Spinal cord (tissue), 10 donors: ENCODE results near the gene MMP17. TPM values are rescaled to one million over a fixed set of nuclear protein-coding genes. Genes with fewer than 3 reads are reported as not detected.

Experiments used
- DNase-seq, 6 donors: peaks; one replicate each; pipeline versions ENCODE4 v3.0.0 to v3.0.0-alpha.2; 2013 to 2015; ENCODE audit warnings: low spot score in 6 of 6, low read depth in 4 of 6
- H3K27ac ChIP-seq: one replicate; pipeline ENCODE4 v1.5.1; 2013; ENCODE audit warnings: low read depth, low read length, control low read depth
- H3K27me3 ChIP-seq: one replicate; pipeline ENCODE4 v1.6.1; 2013; ENCODE audit warnings: low read length; ENCODE audit not compliant: control insufficient read depth, insufficient read depth
- H3K36me3 ChIP-seq: one replicate; pipeline ENCODE4 v1.6.1; 2013; ENCODE audit warnings: low read length; ENCODE audit not compliant: control insufficient read depth, insufficient read depth
- H3K4me1 ChIP-seq: one replicate; pipeline ENCODE4 v1.6.1; 2013; ENCODE audit warnings: low read length; ENCODE audit not compliant: control insufficient read depth, insufficient read depth
- H3K4me3 ChIP-seq: one replicate; pipeline ENCODE4 v1.5.1; 2013; ENCODE audit warnings: low read depth, low read length, control low read depth
- H3K9me3 ChIP-seq: one replicate; pipeline ENCODE4 v1.6.1; 2013; ENCODE audit warnings: low read length; ENCODE audit not compliant: control insufficient read depth, insufficient read depth
- WGBS: methylation state at CpG from one replicate; pipeline ENCODE4 v1.1.5; 2013; ENCODE audit warnings: missing lambda C conversion rate; ENCODE audit not compliant: insufficient coverage; 5-methylcytosine and 5-hydroxymethylcytosine counted together
- polyA plus RNA-seq, 2 donors: library from polyadenylated mRNA; unstranded; fragments of 120-200 nt; gene quantifications; one replicate each; pipeline ENCODE4 v1.2.1, GENCODE V29; 2013; ENCODE audit not compliant: insufficient read length in 2 of 2
- total RNA-seq, 2 donors: library from RNA; depleted of rRNA in 1 of 2; stranded (reverse); fragments of 120-200 nt in 1 of 2; fragments of >200 nt in 1 of 2; gene quantifications; one replicate each; pipeline versions ENCODE4 v1.2.3 to v1.2.4, GENCODE V29; 2013 to 2014
- donor health status: healthy.

The MMP17 gene
- total and polyA plus RNA-seq, 4 donors = 16.5 to 98.3 (median 42.1) TPM

DNA sequence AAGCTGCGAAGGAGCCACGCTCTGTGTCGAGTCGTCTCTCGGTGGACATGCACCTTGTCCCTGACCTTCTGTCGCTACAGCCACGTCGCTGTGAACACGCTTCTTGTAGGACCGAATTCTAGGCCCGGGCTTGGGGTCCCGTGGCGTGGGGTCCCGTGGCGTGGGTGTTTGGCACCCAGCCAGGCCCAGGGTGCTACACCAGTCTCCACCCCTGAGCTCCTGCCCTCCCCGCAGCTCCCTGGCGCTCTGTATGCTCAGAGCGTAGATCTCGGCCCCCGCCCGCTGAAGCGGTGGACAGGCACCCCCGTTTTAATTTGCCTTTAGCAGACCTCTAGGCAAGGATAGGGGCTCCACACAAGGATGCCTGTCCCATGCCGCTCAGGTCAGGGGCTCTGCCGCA lies 16.5 kb downstream of the MMP17 start:
- DNase-seq = no peak
- peaks cover 90% of the 10 kb centered on the region for H3K36me3 ChIP-seq
- no peaks in the 10 kb centered on the region for H3K9me3 ChIP-seq
- no peaks in the 10 kb centered on the region for H3K4me1 ChIP-seq
- 92% methylated on average over 24 of the region's 25 CpGs for whole genome bisulfite sequencing
- H3K27me3 ChIP-seq = no peaks in the 10 kb centered on the region
- no peak overlapping the region for H3K27ac ChIP-seq
- no peak overlapping the region for H3K4me3 ChIP-seq

DNA sequence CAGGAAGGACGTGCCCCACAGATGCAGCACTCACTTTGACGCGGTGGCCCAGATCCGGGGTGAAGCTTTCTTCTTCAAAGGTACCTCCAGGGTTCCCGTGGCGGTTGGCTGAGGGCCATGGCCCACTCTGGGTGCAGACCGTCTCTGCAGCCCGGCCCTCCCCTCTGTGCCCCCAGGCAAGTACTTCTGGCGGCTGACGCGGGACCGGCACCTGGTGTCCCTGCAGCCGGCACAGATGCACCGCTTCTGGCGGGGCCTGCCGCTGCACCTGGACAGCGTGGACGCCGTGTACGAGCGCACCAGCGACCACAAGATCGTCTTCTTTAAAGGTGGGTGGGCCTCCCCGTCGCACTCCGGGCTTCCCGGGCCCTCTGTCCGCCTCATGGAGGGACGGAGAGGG lies 16.9 kb downstream of the MMP17 start:
- no peak overlapping the region for H3K4me3 ChIP-seq
- no peak overlapping the region for H3K27ac ChIP-seq
- H3K4me1 ChIP-seq = no peaks in the 10 kb centered on the region
- no peak for DNase-seq
- WGBS = 89% methylated on average over 29 of the region's 29 CpGs
- H3K9me3 ChIP-seq = no peaks in the 10 kb centered on the region
- H3K36me3 ChIP-seq = peaks cover 91% of the 10 kb centered on the region
- H3K27me3 ChIP-seq = no peaks in the 10 kb centered on the region

DNA sequence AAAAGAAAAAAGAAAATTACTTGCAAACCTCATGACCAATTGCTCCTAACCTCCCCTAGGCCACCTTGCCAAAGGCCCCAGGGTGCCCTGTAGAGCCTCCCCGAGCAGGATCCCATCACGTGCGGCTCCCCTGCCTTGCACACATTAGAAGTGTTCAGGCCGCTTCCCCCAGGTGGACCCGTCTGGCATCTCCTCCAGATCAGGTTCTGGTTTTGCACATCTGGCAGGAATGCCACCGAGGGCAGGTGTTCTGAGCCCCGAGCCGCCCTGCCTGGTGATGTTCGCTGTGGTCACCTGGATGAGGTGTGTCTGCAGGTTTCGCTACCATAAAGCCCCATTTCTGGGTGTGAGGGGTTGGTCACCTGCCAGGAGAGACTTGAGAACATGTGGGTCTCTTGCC lies 19.3 kb downstream of the MMP17 start:
- no peaks in the 10 kb centered on the region for H3K9me3 ChIP-seq
- H3K36me3 ChIP-seq = peaks cover 91% of the 10 kb centered on the region
- no peaks in the 10 kb centered on the region for H3K4me1 ChIP-seq
- no peak for DNase-seq
- no peak overlapping the region for H3K27ac ChIP-seq
- H3K4me3 ChIP-seq = no peak overlapping the region
- H3K27me3 ChIP-seq = no peaks in the 10 kb centered on the region
- 96% methylated on average over 10 of the region's 10 CpGs for WGBS

DNA sequence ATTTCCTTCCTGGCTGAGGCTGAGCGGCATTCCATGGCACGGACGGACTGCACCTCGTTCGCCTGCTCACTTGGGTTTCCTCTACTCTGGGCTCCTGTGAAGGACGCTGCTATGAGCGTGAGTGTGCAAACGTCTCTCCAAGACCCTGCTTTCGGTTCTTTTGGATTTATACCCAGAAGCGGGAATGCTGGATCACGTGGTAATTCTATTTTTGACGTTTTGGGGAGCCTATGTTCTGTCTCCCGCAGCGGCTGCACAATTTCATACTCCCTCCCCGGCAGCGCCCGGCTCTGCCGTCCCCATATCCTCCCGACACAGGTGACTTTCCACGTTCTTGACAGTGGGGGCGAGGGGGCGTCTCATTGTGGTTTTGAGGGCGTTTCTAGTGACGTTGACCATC lies 20.6 kb downstream of the MMP17 start:
- WGBS = 90% methylated on average over 19 of the region's 24 CpGs
- peaks cover 87% of the 10 kb centered on the region for H3K36me3 ChIP-seq
- H3K27ac ChIP-seq = no peak overlapping the region

DNA sequence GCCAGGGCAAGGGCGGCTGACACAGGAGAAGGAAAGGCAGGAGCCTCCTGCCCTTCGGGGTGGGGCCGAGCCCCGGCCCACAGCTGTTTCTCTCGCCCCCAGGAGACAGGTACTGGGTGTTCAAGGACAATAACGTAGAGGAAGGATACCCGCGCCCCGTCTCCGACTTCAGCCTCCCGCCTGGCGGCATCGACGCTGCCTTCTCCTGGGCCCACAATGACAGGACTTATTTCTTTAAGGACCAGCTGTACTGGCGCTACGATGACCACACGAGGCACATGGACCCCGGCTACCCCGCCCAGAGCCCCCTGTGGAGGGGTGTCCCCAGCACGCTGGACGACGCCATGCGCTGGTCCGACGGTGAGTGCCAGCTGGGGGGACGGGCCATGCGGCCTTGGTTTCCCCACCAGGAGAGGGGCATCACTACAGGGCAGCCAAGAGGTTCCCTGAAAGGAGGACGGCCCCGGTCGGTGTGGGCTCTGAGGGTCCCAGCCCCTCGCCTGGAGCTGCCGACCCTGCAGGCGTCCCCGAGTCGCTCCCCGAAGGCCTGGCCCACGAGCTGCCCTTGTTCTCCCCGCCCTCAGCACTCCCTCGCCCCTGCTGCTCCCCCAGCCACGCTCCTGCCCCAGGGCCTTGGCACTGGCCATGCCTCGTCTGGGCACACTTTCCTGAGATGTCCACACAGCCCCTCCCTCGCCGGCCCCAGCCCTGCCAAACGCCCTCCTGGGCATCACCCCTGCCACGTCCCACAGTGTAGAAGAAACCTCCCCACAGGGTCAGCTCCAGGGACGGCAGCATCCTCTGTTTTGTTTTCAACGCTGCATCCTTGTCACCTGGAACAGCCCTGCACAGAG lies 21.7 kb downstream of the MMP17 start:
- no peak overlapping the region for H3K27ac ChIP-seq
- H3K36me3 ChIP-seq = peaks cover 79% of the 10 kb centered on the region
- H3K27me3 ChIP-seq = no peaks in the 10 kb centered on the region
- H3K4me3 ChIP-seq = no peak overlapping the region
- H3K9me3 ChIP-seq = no peaks in the 10 kb centered on the region
- H3K4me1 ChIP-seq = no peaks in the 10 kb centered on the region
- WGBS = 90% methylated on average over 47 of the region's 47 CpGs
- no peak for DNase-seq

More for the DNA sequence above, 20.6 kb downstream of the MMP17 start:
- H3K27me3 ChIP-seq = no peaks in the 10 kb centered on the region
- DNase-seq = no peak
- H3K4me1 ChIP-seq = no peaks in the 10 kb centered on the region
- H3K9me3 ChIP-seq = no peaks in the 10 kb centered on the region
- H3K4me3 ChIP-seq = no peak overlapping the region

DNA sequence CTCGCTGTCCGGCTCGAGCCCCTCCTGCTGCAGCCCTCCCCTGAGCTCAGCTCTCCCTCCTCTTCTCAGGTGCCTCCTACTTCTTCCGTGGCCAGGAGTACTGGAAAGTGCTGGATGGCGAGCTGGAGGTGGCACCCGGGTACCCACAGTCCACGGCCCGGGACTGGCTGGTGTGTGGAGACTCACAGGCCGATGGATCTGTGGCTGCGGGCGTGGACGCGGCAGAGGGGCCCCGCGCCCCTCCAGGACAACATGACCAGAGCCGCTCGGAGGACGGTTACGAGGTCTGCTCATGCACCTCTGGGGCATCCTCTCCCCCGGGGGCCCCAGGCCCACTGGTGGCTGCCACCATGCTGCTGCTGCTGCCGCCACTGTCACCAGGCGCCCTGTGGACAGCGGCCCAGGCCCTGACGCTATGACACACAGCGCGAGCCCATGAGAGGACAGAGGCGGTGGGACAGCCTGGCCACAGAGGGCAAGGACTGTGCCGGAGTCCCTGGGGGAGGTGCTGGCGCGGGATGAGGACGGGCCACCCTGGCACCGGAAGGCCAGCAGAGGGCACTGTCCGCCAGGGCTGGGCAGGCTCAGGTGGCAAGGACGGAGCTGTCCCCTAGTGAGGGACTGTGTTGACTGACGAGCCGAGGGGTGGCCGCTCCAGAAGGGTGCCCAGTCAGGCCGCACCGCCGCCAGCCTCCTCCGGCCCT lies 22.8 kb downstream of the MMP17 start:
- WGBS = 83% methylated on average over 40 of the region's 41 CpGs
- no peak for DNase-seq
- Histone ChIP-seq H3K4me1 (peaks cover 9% of the 10 kb centered on the region), H3K27me3 (peaks cover 2% of the 10 kb centered on the region), H3K36me3 (peaks cover 68% of the 10 kb centered on the region), H3K9me3 (no peaks in the 10 kb centered on the region), H3K4me3 (no peak overlapping the region), H3K27ac (no peak overlapping the region)

DNA sequence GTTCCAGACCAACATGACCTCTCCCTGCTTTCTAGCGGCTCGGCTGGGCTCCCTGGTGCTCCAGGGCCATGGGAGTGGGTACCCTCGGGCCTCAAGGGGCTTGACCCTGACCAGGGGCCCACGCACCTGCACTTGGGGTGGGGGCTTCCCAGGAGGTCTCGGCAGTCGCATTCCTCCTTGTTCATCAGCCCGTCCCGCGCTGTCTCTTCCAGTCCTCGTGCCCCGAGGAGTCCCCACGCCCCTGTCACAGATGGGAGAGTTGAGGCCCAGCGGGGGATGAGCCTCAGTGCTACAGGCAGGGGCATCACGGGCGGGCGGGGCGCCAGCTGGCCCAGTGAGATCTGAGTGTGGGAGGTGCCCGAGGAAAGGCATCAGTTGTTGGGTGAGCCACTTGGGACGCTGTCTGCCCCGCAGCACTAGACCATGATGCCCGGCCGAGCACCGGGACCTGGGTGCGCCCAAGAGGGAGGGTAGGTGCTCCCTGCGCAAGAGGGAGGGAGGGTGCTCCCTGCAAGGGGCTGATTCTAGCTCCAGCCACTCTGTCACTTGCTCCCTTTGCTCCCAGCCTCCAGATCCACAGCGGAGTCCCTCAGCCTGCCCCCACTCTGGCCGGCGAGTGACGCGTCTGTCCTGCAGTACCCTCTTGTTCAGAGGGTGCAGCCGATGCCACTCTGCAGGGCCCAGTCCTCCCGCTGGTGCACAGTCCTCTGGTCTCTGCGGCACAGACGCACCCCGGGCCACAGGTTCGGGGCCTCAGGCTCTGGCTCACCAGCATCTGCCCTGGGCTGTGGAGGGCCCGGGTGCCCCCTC lies 23.8 kb downstream of the MMP17 start:
- Histone ChIP-seq H3K4me3 (no peak overlapping the region), H3K27me3 (peaks cover 2% of the 10 kb centered on the region), H3K9me3 (no peaks in the 10 kb centered on the region), H3K36me3 (peaks cover 58% of the 10 kb centered on the region), H3K4me1 (peaks cover 10% of the 10 kb centered on the region), H3K27ac (no peak overlapping the region)
- WGBS = 80% methylated on average over 27 of the region's 37 CpGs
- DNase-seq = no peak

DNA sequence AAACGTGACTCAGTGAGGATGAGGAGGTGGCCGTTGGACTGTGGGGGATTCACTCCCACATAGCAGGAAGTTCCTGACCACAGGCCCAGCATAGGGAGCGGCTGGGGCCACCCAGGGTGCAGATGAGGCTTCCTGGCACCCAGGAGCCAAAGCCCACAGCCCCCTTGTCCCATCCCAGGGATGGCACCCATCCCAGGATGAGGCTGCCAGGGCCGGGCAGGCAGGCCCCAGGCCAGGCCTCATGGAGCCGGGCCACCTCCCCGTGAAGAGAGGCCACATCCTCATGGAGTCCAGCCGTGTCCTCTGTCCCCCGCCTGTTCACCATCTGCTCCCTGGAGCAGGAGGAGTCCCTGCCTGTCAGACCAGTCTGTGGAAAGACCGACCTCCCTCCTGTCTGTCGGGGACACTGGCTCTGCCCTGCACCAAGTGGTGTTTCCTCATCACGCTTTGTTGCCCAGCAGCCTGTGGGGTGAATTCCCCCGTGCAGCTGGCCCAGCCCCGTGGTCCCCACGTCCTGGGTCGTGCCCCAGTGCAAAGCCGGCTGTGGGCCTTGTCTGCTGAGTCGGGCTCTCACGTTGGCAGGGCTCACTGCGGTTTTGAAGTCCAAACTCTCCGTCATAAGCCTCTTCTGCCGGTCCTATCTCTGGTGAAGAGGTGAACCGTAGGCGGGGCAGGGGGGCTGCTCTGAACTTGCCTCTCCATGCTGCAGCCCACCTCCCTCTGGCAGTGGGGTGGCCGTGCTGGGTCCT lies 24.5 kb downstream of the MMP17 start:
- Histone ChIP-seq H3K27ac (no peak overlapping the region), H3K4me3 (no peak overlapping the region), H3K27me3 (peaks cover 2% of the 10 kb centered on the region), H3K9me3 (no peaks in the 10 kb centered on the region), H3K4me1 (peaks cover 10% of the 10 kb centered on the region), H3K36me3 (peaks cover 51% of the 10 kb centered on the region)
- DNase-seq = no peak
- 63% methylated on average over 24 of the region's 24 CpGs for WGBS
